WERI-Rb-1 (cell line): ENCODE data around the gene CHST13.

Source experiments
- DNase-seq: peaks from one replicate; pipeline ENCODE4 v3.0.0-alpha.2; 2020
- H3K27ac ChIP-seq: fragments of 250-450 bp; sonication (Bioruptor Pico); 2 replicates; pipeline ENCODE4 v1.5.1; 2020; ENCODE audit warnings: mild to moderate bottlenecking, moderate library complexity
- H3K27me3 ChIP-seq: fragments of 250-450 bp; sonication (Bioruptor Pico); 2 replicates; pipeline ENCODE4 v1.5.1; 2021; ENCODE audit warnings: mild to moderate bottlenecking, low read depth, moderate library complexity; ENCODE audit not compliant: insufficient read depth, severe bottlenecking
- H3K36me3 ChIP-seq: fragments of 250-450 bp; sonication (Bioruptor Pico); 2 replicates; pipeline ENCODE4 v1.5.1; 2020; ENCODE audit warnings: mild to moderate bottlenecking, moderate library complexity
- H3K4me3 ChIP-seq: 2 replicates; pipeline ENCODE4 v1.5.1; 2011; ENCODE audit warnings: low read depth, mild to moderate bottlenecking, control low read depth, low read length
- H3K9me3 ChIP-seq: fragments of 250-450 bp; sonication (Bioruptor Pico); 2 replicates; pipeline ENCODE4 v1.5.1; 2021; ENCODE audit warnings: mild to moderate bottlenecking, moderate library complexity; ENCODE audit not compliant: severe bottlenecking
- CTCF ChIP-seq: IDR thresholded peaks from 2 replicates; pipeline ENCODE4 v1.5.1; 2011; ENCODE audit warnings: low read depth, mild to moderate bottlenecking, control low read depth, inconsistent platforms, low read length

The CHST13 gene

GRCh38 chr3:126477061-126477380 lies 46.9 kb upstream of the CHST13 start:
- no peaks in the 10 kb centered on the region for H3K27me3 ChIP-seq
- no peak for DNase-seq
- no peak overlapping the region for H3K4me3 ChIP-seq
- no peaks in the 10 kb centered on the region for H3K9me3 ChIP-seq
- TF ChIP-seq CTCF = no peak
- H3K27ac ChIP-seq = no peak overlapping the region
- H3K36me3 ChIP-seq = peaks cover 15% of the 10 kb centered on the region

GRCh38 chr3:126478581-126479310 lies 45.2 kb upstream of the CHST13 start:
- no peaks in the 10 kb centered on the region for H3K9me3 ChIP-seq
- no peak for TF ChIP-seq CTCF
- no peak overlapping the region for H3K27ac ChIP-seq
- no peaks in the 10 kb centered on the region for H3K27me3 ChIP-seq
- DNase-seq = no peak
- H3K4me3 ChIP-seq = no peak overlapping the region
- no peaks in the 10 kb centered on the region; the same call in 1 of the 2 replicates for H3K36me3 ChIP-seq

- no peak for DNase-seq
- Histone ChIP-seq H3K36me3 (no peaks in the 10 kb centered on the region), H3K27ac (no peak overlapping the region), H3K4me3 (no peak overlapping the region), H3K27me3 (no peaks in the 10 kb centered on the region), H3K9me3 (no peaks in the 10 kb centered on the region)
- no peak for TF ChIP-seq CTCF
These were observed 44.3 kb upstream of the CHST13 start for GRCh38 chr3:126479642-126480041.

GRCh38 chr3:126480206-126480605 lies 43.7 kb upstream of the CHST13 start:
- Histone ChIP-seq H3K27me3 (no peaks in the 10 kb centered on the region), H3K4me3 (no peak overlapping the region), H3K27ac (no peak overlapping the region), H3K9me3 (no peaks in the 10 kb centered on the region), H3K36me3 (no peaks in the 10 kb centered on the region)
- no peak for TF ChIP-seq CTCF
- no peak for DNase-seq

DNA sequence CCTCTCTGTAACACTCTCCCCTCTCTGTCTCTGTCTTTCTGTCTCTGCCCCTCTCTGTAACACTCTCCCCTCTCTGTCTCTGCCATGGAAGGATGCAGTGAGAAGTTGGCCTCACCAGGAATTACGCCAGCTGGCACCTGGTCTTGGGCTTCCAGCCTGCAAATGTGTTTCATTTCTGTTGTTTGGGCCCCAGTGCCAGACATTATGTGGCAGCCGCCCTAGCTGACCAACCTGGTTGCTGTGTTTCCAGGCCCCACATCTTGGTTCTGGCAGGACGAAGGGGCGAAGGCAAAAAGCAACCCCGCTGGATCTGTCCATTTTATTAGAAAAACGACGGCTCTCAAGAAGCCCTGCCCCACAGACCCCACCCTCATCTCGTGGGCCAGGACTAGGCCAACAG lies 43.1 kb upstream of the CHST13 start:
- Histone ChIP-seq H3K9me3 (no peaks in the 10 kb centered on the region), H3K27ac (no peak overlapping the region), H3K36me3 (no peaks in the 10 kb centered on the region), H3K27me3 (no peaks in the 10 kb centered on the region), H3K4me3 (no peak overlapping the region)
- DNase-seq = no peak
- no peak for TF ChIP-seq CTCF
